ENCODE data around the gene UBE2I. TPM values are rescaled to one million over a fixed set of nuclear protein-coding genes. Genes with fewer than 3 reads are reported as not detected.
A peak's percentile ranks its signal among the peaks of the same experiment; 100 is the strongest.

Gene UBE2I
- total RNA-seq, 2 experiments from 2014 or later, result 207 to 237 TPM

GRCh38 chr16:1351582-1352362 is 42.3 kb downstream of the UBE2I start, which contains the start of the genes GNPTG and TSR3:
TSS of gene GNPTG (plus strand) at chr16:1351931. CDS start at chr16:1351966, 35 bp downstream.
TSS of gene TSR3 (minus strand) at chr16:1351878. CDS start at chr16:1351804, 74 bp downstream.
- ChIA-PET CTCF (interaction anchor here (1.3 kb wide), 1 partner anchor 12 kb away, joined by 4 read pairs; no protein-coding TSS in a partner anchor), POLR2A (interaction anchor here (0.7 kb wide), 1 partner anchor 19 kb away, joined by 3 read pairs; no protein-coding TSS in a partner anchor)
- Mint-ChIP-seq H3K4me1 (ENCODE audit: low read depth) (peaks cover 36% of the 10 kb centered on the region), H3K27me3 (ENCODE audit: low read depth) (no peaks in the 10 kb centered on the region), H3K4me3 (peak within 1 kb of the TSS; percentile 81), H3K27ac (peak within 1 kb of the TSS; percentile 82), H3K9me3 (ENCODE audit: insufficient read depth) (no peaks in the 10 kb centered on the region), H3K36me3 (ENCODE audit: low read depth) (no peaks in the 10 kb centered on the region)
- DNase-seq (peak; percentile 85), ATAC-seq (peak; percentile 90)

DNA sequence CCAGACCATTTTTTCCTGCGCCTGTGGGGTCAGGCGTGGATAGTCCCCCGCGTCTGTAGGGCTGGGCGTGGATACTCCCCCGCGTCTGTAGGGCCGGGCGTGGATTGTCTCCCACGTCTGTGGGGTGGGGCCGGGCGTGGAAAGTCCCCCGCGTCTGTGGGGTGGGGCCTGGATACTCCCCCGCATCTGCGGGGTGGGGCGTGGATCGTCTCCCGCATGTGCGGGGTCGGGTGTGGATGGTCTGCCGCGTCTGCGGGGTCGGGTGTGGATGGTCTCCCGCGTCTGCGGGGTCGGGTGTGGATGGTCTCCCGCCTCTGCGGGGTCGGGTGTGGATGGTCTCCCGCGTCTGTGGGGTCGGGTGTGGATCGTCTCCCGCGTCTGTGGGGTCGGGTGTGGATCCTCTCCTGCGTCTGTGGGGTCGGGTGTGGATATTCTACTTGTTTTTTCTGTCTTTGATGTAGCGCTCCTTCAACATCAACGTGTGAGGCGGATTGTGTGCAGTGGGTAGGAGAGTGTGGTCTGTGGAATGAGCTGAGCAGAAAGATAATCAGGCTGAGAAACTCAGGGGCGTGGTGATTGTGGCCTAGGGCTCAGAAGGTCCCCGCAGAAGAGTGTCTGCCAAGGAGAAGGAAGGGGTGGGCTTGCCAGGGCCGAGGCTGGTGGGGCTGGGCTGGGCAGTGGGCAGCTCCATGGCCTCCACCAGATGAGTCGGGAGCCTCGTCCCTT is 45.5 kb downstream of the UBE2I start:
- ATAC-seq (no peak), DNase-seq (no peak)
- Mint-ChIP-seq H3K27ac (no peak overlapping the region), H3K4me1 (ENCODE audit: low read depth) (peaks cover 37% of the 10 kb centered on the region), H3K27me3 (ENCODE audit: low read depth) (no peaks in the 10 kb centered on the region), H3K36me3 (ENCODE audit: low read depth) (no peaks in the 10 kb centered on the region), H3K4me3 (no peak overlapping the region), H3K9me3 (ENCODE audit: insufficient read depth) (no peaks in the 10 kb centered on the region)
- POLR2A ChIA-PET, result no interaction called here
- CTCF ChIA-PET, result no interaction called here

DNA sequence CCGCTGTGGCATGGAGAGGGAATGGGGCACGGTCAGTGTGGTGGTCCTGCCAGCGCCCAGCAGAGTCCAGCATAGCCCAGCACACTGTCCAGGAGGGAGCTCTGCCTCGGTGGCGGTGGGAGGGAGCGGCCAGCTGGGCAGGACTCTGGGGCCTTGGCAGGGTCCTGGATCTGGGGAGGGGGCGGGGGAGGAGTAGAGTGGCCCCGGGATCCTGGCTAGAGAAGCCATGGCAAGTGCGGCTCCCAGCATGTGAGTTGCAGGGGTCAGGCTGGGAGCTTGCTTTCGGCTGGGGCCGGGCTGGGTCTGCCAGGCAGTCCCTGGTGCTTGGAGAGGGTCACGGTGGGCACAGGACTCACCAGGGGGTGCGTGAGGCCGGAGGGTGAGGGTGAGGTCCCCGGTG is 46.2 kb downstream of the UBE2I start:
- no peaks in the 10 kb centered on the region for H3K36me3 Mint-ChIP-seq (ENCODE audit: low read depth)
- ATAC-seq (no peak), DNase-seq (no peak)
- no peak overlapping the region for H3K27ac Mint-ChIP-seq
- no peaks in the 10 kb centered on the region for H3K9me3 Mint-ChIP-seq (ENCODE audit: insufficient read depth)
- no peak overlapping the region for H3K4me3 Mint-ChIP-seq
- no peaks in the 10 kb centered on the region for H3K27me3 Mint-ChIP-seq (ENCODE audit: low read depth)
- POLR2A ChIA-PET, result no interaction called here
- H3K4me1 Mint-ChIP-seq (ENCODE audit: low read depth), result peaks cover 31% of the 10 kb centered on the region
- CTCF ChIA-PET, result no interaction called here

DNA sequence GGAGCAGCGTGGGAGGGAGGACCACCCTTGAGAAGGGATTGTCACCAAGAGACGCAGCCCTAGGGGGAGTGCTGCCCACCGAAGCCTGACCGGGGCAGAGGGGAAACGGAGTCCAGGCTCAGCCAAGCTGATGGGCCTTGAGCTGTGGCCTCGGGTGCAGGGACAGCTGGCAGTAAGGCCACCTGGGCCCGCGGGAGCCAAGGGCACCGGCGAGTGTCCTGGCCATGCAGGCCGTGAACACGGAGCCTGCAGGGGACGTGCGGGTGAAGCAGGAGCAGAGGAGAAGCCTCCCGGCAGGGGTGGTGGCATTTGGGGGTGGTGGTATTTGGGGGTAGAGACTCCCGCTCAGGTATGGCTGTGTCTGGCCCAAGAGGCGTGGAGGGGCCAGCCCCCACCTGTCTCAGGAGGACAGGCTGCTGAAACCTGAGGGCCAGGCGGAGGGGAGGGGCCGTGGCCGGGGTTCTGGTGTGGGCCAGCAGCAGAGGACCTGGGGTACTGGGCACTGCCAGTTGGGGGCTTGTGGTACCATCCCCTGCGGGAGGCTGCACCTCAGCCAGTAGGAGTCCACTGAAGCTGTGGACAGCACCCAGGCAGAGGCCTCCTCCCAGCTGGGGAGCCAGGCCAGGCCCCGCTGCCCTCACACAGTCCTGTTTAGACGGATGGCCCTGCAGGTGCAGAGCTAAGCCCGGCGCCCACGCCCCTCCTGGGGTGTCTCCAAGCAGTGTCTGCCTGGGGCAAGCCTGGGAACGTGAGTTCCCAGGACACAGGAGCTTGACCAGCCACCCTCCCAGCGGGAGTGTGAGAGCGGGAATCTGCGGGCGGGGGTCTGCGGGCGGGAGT is 46.8 kb downstream of the UBE2I start:
- DNase-seq (no peak), ATAC-seq (no peak)
- no peaks in the 10 kb centered on the region for H3K36me3 Mint-ChIP-seq (ENCODE audit: low read depth)
- no peak overlapping the region for H3K4me3 Mint-ChIP-seq
- CTCF ChIA-PET, result no interaction called here
- peaks cover 29% of the 10 kb centered on the region for H3K4me1 Mint-ChIP-seq (ENCODE audit: low read depth)
- POLR2A ChIA-PET, result no interaction called here
- no peak overlapping the region for H3K27ac Mint-ChIP-seq
- H3K27me3 Mint-ChIP-seq (ENCODE audit: low read depth), result no peaks in the 10 kb centered on the region
- no peaks in the 10 kb centered on the region for H3K9me3 Mint-ChIP-seq (ENCODE audit: insufficient read depth)

DNA sequence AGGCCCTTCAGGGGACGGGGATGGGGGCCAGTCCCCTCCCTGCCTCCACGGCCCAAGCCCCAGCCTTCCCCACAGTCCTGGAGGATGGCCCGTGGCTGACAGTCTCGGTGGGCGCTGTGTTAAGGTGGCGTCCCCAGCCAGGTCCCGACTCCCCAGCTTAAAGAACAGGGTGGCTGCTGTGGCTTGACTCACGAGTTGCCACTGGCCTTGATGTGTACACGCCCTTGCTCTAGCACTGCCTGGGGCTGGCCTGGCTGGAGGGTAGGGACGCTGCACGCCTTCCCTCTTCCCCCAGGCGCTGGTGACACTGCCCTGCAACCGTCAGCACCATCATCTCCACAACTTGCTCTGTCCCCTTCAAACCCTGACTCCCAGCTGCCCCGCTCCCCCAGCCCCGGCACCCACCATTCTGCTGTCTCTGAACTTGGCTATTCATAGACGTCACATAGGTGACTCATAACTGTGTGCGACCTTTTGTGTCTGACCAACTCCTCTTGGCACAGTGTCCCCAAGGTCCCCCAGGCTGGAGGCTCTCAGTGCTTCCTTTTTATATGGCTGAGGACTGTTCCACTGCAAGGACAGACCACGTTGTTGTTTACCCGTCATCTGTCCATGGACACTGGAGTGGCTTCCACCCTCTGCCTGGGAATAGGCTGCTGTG is 48.6 kb downstream of the UBE2I start:
- POLR2A ChIA-PET, result no interaction called here
- H3K4me3 Mint-ChIP-seq, result no peak overlapping the region
- DNase-seq, result no peak
- no peak for ATAC-seq
- peaks cover 3% of the 10 kb centered on the region for H3K36me3 Mint-ChIP-seq (ENCODE audit: low read depth)
- H3K27me3 Mint-ChIP-seq (ENCODE audit: low read depth), result no peaks in the 10 kb centered on the region
- H3K4me1 Mint-ChIP-seq (ENCODE audit: low read depth), result peaks cover 20% of the 10 kb centered on the region
- no peak overlapping the region for H3K27ac Mint-ChIP-seq
- CTCF ChIA-PET, result no interaction called here
- H3K9me3 Mint-ChIP-seq (ENCODE audit: insufficient read depth), result no peaks in the 10 kb centered on the region

- ChIA-PET CTCF (interaction anchor here (2.4 to 2.9 kb wide), 2 partner anchors 9 to 18 kb away, joined by 13 to 14 read pairs; no protein-coding TSS in a partner anchor), POLR2A (no interaction called here)
- ATAC-seq, result no peak
- H3K4me1 Mint-ChIP-seq (ENCODE audit: low read depth), result peaks cover 5% of the 10 kb centered on the region
- peaks cover 14% of the 10 kb centered on the region for H3K36me3 Mint-ChIP-seq (ENCODE audit: low read depth)
- H3K27me3 Mint-ChIP-seq (ENCODE audit: low read depth), result no peaks in the 10 kb centered on the region
- no peaks in the 10 kb centered on the region for H3K9me3 Mint-ChIP-seq (ENCODE audit: insufficient read depth)
- H3K4me3 Mint-ChIP-seq, result no peak overlapping the region
- H3K27ac Mint-ChIP-seq, result no peak overlapping the region
- DNase-seq, result no peak
Measured at GRCh38 chr16:1361685-1362360, 52.4 kb downstream of the UBE2I start.

GRCh38 chr16:1362807-1363206 is 53.4 kb downstream of the UBE2I start:
- Mint-ChIP-seq H3K4me1 (ENCODE audit: low read depth) (peaks cover 5% of the 10 kb centered on the region), H3K36me3 (ENCODE audit: low read depth) (peaks cover 14% of the 10 kb centered on the region), H3K27ac (no peak overlapping the region), H3K9me3 (ENCODE audit: insufficient read depth) (no peaks in the 10 kb centered on the region), H3K27me3 (ENCODE audit: low read depth) (no peaks in the 10 kb centered on the region), H3K4me3 (no peak overlapping the region)
- CTCF ChIA-PET, result interaction anchor here (0.9 to 2.9 kb wide), 15 partner anchors 10 to 361 kb away, joined by 3 to 14 read pairs (median 5); partner anchors contain the start of gene UQCC4
- POLR2A ChIA-PET, result interaction anchor here (1.0 kb wide), 1 partner anchor 54 kb away, joined by 4 read pairs; the partner anchor contains the start of gene UBE2I
- ATAC-seq (no peak), DNase-seq (no peak)

GRCh38 chr16:1363501-1364041 is 54.1 kb downstream of the UBE2I start:
- H3K27me3 Mint-ChIP-seq (ENCODE audit: low read depth), result no peaks in the 10 kb centered on the region
- no peaks in the 10 kb centered on the region for H3K9me3 Mint-ChIP-seq (ENCODE audit: insufficient read depth)
- ChIA-PET CTCF (interaction anchor here (0.8 to 2.9 kb wide), 23 partner anchors 10 to 360 kb away, joined by 3 to 14 read pairs (median 4); partner anchors contain the start of gene UQCC4), POLR2A (interaction anchor here (0.7 to 1.0 kb wide), 3 partner anchors 15 to 175 kb away, joined by 3 to 4 read pairs (median 4); partner anchors contain the start of gene UBE2I)
- no peak overlapping the region for H3K4me3 Mint-ChIP-seq
- ATAC-seq, result peak; percentile 97
- H3K4me1 Mint-ChIP-seq (ENCODE audit: low read depth), result peaks cover 2% of the 10 kb centered on the region
- H3K27ac Mint-ChIP-seq, result no peak overlapping the region
- peaks cover 14% of the 10 kb centered on the region for H3K36me3 Mint-ChIP-seq (ENCODE audit: low read depth)
- peak; percentile 77 for DNase-seq

- ATAC-seq (no peak), DNase-seq (no peak)
- ChIA-PET POLR2A (interaction anchor here (0.8 to 1.4 kb wide), 2 partner anchors 14 to 56 kb away, joined by 3 read pairs; partner anchors contain the start of gene UQCC4), CTCF (interaction anchor here (0.7 to 2.9 kb wide), 15 partner anchors 11 to 359 kb away, joined by 3 to 14 read pairs (median 5); no protein-coding TSS in a partner anchor)
- Mint-ChIP-seq H3K4me1 (ENCODE audit: low read depth) (peaks cover 2% of the 10 kb centered on the region), H3K9me3 (ENCODE audit: insufficient read depth) (no peaks in the 10 kb centered on the region), H3K4me3 (no peak overlapping the region), H3K27me3 (ENCODE audit: low read depth) (no peaks in the 10 kb centered on the region), H3K27ac (no peak overlapping the region), H3K36me3 (ENCODE audit: low read depth) (peaks cover 14% of the 10 kb centered on the region)
Measured at GRCh38 chr16:1364510-1364909, 55.1 kb downstream of the UBE2I start.

- Mint-ChIP-seq H3K36me3 (ENCODE audit: low read depth) (peaks cover 14% of the 10 kb centered on the region), H3K4me1 (ENCODE audit: low read depth) (peaks cover 2% of the 10 kb centered on the region), H3K9me3 (ENCODE audit: insufficient read depth) (no peaks in the 10 kb centered on the region), H3K27me3 (ENCODE audit: low read depth) (no peaks in the 10 kb centered on the region), H3K4me3 (no peak overlapping the region), H3K27ac (peak overlapping the region; percentile 11)
- ChIA-PET POLR2A (no interaction called here), CTCF (no interaction called here)
- DNase-seq (no peak), ATAC-seq (no peak)
Measured at GRCh38 chr16:1366060-1366711, 56.8 kb downstream of the UBE2I start.
